WI38 (cell line): ENCODE results near the gene CLIP4.

Experiments
- H3K4me3 ChIP-seq: 2 replicates; pipeline ENCODE4 v1.5.1; 2011; ENCODE audit warnings: low read depth, mild to moderate bottlenecking, control low read depth, low read length
- TF ChIP-seq, protein P1 (sequence below): IDR thresholded peaks from 2 replicates; pipeline ENCODE4 v1.5.1; 2012; ENCODE audit warnings: low read depth, mild to moderate bottlenecking, control low read depth, low read length

Gene CLIP4

DNA sequence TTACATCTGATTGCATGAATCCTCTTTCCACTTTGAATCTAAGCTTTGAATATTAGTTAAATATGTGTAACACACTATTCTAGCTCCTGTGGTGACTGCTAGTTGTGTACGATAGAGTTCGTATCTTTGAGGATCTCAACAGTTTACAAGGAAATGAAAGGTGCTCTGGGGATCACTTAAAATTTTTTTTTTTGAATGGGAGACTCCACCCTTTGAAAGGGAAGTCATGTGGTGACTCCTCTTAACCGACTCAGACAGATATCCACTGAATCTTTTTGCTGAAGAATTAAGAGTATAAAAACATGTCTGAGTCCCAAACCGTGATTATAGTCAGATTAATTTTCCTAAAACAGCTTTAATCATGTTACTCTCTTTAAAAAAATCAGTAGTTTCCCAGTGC, 4.0 kb downstream of the CLIP4 start:
- TF ChIP-seq, protein P1, sequence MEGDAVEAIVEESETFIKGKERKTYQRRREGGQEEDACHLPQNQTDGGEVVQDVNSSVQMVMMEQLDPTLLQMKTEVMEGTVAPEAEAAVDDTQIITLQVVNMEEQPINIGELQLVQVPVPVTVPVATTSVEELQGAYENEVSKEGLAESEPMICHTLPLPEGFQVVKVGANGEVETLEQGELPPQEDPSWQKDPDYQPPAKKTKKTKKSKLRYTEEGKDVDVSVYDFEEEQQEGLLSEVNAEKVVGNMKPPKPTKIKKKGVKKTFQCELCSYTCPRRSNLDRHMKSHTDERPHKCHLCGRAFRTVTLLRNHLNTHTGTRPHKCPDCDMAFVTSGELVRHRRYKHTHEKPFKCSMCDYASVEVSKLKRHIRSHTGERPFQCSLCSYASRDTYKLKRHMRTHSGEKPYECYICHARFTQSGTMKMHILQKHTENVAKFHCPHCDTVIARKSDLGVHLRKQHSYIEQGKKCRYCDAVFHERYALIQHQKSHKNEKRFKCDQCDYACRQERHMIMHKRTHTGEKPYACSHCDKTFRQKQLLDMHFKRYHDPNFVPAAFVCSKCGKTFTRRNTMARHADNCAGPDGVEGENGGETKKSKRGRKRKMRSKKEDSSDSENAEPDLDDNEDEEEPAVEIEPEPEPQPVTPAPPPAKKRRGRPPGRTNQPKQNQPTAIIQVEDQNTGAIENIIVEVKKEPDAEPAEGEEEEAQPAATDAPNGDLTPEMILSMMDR = no peak
- H3K4me3 ChIP-seq = no peak overlapping the region

DNA sequence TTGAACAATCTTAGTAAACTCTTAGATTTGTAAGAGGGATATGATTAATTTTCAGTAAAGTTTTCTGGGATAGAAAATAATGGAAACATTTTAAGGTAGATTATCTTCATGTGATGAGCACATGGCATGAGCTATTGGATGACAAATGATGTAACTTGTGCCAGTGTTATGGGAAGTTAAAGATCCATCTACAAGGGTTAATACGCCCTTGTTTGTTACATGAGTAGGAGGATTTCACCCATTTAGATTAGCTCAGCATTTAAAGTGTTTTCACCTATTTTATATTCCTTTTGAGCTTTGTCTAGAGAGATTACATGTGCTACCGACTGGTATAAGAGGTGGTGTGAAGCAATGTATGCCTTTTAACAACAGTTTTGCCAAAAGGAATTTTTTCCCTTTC, 5.6 kb downstream of the CLIP4 start:
- TF ChIP-seq, protein P1 = no peak
- H3K4me3 ChIP-seq = no peak overlapping the region

DNA sequence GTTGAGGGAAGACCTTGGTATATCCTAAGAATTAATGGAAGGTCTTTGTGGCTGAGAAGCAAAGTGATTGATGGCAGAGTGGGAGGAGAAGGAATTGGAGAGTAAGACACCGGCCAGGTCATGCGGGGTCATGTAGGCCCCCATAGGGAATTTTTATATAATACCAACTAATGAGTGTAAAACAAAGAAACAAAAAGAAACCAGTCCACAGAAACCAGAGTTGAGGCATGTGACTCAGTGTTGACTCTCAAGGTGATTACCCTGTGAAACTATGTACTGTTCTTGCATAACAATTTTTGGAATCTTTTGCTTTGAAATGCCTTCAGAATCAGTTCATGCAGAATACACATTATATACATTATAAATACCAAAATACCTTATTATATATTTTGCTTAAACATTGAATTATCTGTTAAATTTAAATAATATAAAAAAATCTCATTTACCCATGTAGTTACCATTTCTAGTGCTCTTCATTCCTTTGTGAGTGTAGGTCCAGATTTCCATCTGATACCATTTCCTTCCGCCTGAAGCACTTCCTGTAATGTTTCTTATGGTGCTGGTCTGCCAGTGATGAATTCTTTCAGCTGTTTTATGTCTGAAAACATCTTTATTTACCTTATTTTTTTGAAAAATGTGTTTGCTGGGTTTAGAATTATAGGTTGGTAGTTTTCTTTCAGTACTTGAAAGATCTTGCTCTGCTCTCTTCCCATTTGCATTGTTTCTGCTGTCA, 8.6 kb downstream of the CLIP4 start:
- no peak overlapping the region for H3K4me3 ChIP-seq
- TF ChIP-seq, protein P1 = no peak

DNA sequence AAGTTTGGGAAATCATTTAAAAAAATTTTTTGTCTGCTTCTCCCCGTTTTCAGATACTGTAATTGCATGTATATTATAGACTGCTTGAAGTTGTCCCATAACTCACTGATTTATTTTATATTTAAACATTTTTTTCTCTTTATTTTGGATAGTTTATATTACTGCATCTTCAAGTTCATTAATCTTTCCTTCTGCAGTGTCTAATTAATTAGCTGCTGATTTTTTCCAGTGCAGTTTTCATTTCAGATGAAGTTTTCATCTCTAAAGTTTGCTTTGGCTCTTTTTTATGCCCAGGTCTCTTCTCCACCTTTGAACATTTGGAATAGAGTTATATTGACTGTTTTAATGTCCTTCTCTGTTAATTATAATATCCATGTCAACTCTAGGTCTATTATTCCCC, 9.3 kb downstream of the CLIP4 start:
- H3K4me3 ChIP-seq = no peak overlapping the region
- TF ChIP-seq, protein P1 = no peak

DNA sequence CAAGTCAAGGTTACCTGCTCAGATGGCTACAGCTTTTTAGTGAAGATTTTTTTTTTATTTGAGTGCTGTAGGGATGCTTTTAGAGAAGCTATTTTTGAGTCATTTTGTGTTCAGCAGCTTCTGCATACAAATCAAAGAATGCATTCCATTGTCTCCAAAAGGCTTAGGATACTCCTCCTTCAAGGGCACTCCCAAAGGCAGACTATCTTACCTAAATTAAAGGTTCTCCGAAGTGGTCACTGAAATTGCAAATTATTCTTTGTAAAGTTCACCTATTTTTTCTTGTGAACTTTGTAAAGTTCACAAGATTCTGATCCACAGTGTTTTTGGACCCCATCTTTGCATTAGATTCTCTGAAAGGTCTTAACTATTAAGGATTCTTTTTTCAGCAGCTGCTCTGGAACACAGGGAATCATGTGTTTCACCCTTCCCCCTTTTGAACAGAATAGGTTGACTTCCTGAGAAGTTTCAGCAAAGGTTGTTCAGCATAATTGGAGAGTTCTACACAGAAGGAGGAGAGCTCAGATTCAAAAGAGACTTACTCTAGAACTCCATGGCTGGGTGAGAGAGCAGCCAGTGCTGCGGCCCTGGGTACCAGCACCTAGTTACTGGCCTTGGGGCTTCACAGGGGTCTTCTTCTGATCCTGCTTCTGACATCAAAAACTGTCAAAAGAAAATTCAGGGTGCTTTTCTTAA, 14.5 kb downstream of the CLIP4 start:
- TF ChIP-seq, protein P1 = no peak
- H3K4me3 ChIP-seq = peak overlapping the region; percentile 35

DNA sequence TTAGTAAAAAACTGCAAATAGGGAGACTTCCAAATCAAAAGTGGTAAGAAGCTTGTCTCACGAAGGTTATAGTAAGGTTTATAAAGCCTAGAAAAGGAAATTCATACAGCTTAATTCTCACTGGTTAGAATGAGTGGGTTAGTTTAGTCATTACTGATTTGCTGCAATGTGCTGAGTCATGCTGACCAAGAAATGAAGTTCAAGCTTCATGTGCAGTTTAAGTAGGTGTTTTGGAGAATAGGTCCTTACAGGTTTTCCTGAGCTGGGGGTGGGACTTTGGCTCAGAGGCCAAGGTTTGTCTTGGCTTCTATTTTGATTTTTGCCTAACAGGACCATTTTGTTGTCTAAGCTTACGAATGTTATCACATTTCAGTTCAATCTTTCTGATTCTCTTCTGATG, 15.1 kb downstream of the CLIP4 start:
- peak overlapping the region; percentile 35 for H3K4me3 ChIP-seq
- TF ChIP-seq, protein P1 = no peak

DNA sequence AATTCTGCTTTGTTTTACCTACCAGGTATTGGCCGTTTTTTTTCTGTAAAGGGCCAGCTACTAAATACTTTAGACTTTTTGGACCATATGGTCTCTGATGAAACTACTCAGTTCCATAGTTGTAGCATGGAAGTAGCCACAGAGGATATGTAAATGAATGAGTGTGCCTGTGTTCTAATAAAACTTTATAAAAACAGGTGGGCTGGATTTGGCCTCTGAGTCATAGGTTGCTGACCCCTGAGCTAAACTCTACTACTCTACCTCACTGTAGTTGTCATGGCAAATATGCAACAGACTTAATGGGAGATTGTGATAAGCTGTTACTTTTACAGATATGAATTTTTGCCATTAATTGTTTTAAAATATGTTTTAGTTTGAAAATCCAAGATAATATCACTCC, 19.7 kb downstream of the CLIP4 start:
- TF ChIP-seq, protein P1 = no peak
- H3K4me3 ChIP-seq = no peak overlapping the region
